GM12865 (cell line): ENCODE data around the gene METTL22.
A peak's percentile ranks its signal among the peaks of the same experiment; 100 is the strongest.

Experiments used
- DNase-seq: peaks from one replicate; pipeline ENCODE4 v3.0.0; 2010; ENCODE audit warnings: low read depth
- H3K4me3 ChIP-seq: 2 replicates; pipeline ENCODE4 v1.5.1; 2011; ENCODE audit warnings: mild to moderate bottlenecking, low read depth, low read length, control low read depth
- TF ChIP-seq, protein P1 (sequence below): IDR thresholded peaks from 2 replicates; pipeline ENCODE4 v1.5.1; 2011; ENCODE audit warnings: low read length, control low read depth, low read depth, inconsistent platforms; ENCODE audit not compliant: insufficient read depth; ENCODE audit errors: missing control alignments

METTL22 gene

DNA sequence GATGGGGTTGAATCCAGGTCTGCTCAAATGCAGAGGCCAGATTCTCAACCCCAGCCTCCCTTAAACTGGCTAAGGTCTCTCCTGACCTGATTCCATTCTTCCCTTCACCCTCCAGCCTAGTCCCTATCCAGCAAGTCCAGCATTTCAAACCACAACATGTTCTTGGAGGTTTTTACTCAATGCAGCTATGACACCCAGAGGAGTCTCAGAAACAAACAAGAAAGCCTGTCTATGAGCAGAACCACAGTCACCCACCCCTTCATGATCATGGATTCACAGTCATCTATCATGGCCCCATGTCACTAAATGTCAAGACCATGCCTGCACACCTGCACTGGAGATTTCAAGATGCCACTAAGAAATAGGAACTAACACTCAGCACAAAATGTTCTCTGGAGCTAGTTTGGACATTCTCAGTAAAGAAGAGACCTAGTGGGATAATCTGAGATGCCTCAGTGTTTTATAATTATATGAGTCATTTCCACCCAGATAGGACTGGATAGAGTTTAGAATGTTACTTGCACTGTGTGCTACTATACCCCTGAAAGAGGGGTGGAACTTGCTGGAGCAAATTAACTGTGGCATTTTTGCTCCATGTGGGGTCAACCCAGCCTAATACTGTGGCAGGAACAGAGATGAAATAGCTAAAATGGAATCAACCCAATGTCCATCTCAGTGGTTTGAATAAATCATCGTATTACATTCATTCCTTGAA lies 9.5 kb upstream of the METTL22 start:
- no peak for DNase-seq
- TF ChIP-seq, protein P1, sequence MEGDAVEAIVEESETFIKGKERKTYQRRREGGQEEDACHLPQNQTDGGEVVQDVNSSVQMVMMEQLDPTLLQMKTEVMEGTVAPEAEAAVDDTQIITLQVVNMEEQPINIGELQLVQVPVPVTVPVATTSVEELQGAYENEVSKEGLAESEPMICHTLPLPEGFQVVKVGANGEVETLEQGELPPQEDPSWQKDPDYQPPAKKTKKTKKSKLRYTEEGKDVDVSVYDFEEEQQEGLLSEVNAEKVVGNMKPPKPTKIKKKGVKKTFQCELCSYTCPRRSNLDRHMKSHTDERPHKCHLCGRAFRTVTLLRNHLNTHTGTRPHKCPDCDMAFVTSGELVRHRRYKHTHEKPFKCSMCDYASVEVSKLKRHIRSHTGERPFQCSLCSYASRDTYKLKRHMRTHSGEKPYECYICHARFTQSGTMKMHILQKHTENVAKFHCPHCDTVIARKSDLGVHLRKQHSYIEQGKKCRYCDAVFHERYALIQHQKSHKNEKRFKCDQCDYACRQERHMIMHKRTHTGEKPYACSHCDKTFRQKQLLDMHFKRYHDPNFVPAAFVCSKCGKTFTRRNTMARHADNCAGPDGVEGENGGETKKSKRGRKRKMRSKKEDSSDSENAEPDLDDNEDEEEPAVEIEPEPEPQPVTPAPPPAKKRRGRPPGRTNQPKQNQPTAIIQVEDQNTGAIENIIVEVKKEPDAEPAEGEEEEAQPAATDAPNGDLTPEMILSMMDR: no peak
- H3K4me3 ChIP-seq: no peak overlapping the region

DNA sequence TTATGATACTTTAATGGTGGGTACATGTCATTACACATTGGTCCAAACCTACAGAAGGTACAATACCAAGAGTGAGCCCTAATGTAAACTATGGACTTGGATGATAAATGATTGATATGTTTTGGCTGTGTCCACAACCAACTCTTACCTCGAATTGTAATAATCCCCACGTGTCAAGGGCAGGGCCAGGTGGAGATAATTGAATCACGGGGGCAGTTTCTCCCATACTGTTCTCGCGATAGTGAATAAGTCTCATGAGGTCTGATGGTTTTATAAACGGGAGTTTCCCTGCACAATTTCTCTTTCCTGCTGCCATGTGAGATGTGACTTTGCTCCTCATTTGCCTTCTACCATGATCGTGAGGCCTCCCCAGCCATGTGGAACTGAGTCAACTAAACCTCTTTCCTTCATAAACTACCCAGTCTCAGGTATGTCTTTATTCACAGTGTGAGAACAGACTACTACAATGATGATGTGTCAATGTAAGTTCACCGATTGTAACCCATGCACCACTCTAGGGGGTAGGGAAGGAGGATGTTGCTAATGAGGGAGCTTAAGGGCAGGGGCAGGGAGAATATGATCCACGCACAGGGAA lies 7.0 kb upstream of the METTL22 start:
- TF ChIP-seq, protein P1: no peak
- peak; percentile 26 for DNase-seq

DNA sequence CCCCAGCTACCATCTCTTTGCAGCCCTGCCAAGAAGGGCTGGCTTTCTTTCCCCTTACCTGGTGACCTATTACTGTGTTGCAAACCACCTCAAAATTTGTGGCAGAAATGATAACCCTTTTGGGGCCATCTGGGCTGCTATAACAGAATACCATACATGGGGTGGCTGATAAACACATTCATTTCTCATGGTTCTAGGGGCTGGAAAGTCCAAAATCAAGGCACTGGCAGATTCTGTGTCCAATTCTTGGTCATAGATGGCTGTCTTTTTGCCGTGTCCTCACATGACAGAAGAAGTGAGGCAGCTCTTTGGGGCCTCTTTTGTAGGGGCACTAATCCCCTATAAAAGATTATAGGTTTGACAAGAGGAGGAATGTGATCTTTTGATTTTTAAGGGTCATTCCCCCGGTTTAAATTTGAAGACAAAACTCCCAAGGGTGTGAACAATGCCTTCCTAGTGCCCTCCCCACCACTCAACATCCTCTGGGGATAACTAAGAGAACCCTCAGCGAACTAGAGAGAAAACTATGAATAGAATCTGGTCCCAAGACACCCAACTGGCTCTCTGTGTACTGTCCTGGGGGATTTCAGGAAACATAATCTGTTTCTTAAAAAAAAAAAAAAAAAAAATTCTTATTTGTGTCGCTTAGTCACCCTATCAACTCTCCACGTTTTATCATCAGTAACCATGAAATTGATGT lies 1.7 kb upstream of the METTL22 start:
- DNase-seq: no peak
- TF ChIP-seq, protein P1: no peak

More for the DNA sequence above, 7.0 kb upstream of the METTL22 start:
- no peak overlapping the region for H3K4me3 ChIP-seq

GRCh38 chr16:8620535-8620934 lies 963 bp upstream of the METTL22 start:
- DNase-seq: peak; percentile 18
- no peak overlapping the region for H3K4me3 ChIP-seq
- TF ChIP-seq, protein P1: no peak

More for the DNA sequence above, 1.7 kb upstream of the METTL22 start:
- H3K4me3 ChIP-seq: no peak overlapping the region

GRCh38 chr16:8621222-8621571 lies 301 bp upstream of the METTL22 start:
- no peak for DNase-seq
- TF ChIP-seq, protein P1: no peak

GRCh38 chr16:8622315-8622656 lies 788 bp downstream of the METTL22 start:
- TF ChIP-seq, protein P1: no peak
- H3K4me3 ChIP-seq: peak overlapping the region; percentile 89
- peak; percentile 5 for DNase-seq

More at GRCh38 chr16:8621222-8621571, 301 bp upstream of the METTL22 start:
- H3K4me3 ChIP-seq: peak overlapping the region; percentile 89
